MM.1S (cell line): ENCODE data around the gene DTD1.

Experiments
- EZH2 ChIP-seq: fragments of 300-600 bp; sonication (generic); optimal IDR thresholded peaks from 2 replicates; pipeline ENCODE3; 2017; ENCODE audit warnings: low read depth, mild to moderate bottlenecking, antibody characterized with exemption, low read length, mixed read lengths
- EZH2phosphoT487 ChIP-seq: fragments of 300-600 bp; sonication (generic); IDR thresholded peaks from 2 replicates; pipeline ENCODE4 v1.6.1; 2018; ENCODE audit warnings: antibody characterized with exemption, low read length
- TF ChIP-seq, protein P1 (sequence below): fragments of 300-600 bp; sonication (generic); IDR thresholded peaks from 2 replicates; pipeline ENCODE4 v1.5.1; 2016; ENCODE audit warnings: antibody characterized with exemption, low read length, mixed read lengths

- TF ChIP-seq, protein P1, sequence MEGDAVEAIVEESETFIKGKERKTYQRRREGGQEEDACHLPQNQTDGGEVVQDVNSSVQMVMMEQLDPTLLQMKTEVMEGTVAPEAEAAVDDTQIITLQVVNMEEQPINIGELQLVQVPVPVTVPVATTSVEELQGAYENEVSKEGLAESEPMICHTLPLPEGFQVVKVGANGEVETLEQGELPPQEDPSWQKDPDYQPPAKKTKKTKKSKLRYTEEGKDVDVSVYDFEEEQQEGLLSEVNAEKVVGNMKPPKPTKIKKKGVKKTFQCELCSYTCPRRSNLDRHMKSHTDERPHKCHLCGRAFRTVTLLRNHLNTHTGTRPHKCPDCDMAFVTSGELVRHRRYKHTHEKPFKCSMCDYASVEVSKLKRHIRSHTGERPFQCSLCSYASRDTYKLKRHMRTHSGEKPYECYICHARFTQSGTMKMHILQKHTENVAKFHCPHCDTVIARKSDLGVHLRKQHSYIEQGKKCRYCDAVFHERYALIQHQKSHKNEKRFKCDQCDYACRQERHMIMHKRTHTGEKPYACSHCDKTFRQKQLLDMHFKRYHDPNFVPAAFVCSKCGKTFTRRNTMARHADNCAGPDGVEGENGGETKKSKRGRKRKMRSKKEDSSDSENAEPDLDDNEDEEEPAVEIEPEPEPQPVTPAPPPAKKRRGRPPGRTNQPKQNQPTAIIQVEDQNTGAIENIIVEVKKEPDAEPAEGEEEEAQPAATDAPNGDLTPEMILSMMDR, result no peak
- no peak for TF ChIP-seq EZH2phosphoT487
- no peak for TF ChIP-seq EZH2
Observed at GRCh38 chr20:18571578-18571977, 16.3 kb upstream of the DTD1 start.
